ENCODE results near the gene LNPK.

DNA sequence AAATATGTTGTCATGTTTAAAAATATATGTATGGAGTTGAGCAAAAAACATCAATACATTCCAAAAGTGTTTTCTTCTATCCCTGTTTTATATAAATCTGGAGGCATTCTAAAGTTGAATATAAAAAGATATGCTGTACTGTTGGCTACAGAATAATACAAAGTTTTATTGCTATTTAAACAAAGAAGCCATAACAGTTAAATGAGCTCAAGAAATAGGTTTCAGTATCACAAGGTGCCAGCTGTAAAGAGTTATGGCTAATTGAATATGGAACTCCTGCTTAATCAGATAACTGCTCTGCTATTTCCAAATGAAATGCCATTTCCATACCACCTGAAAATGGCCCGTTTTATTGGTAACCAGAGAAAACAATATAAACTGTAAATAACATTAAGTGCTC lies 55.0 kb downstream of the LNPK start:
- TF ChIP-seq EZH2 (IDR thresholded peaks at IDR 0.05) (no peak), CTCF (IDR thresholded peaks at IDR 0.05) (no peak)
